HG03060 (cell line): ENCODE measurements around the gene HIPK2.

ENCODE experiments used
- ATAC-seq: cut with Tn5 transposase; IDR thresholded peaks from one replicate; pipeline ENCODE4 v1.9.1; 2021; ENCODE audit warnings: low read depth, moderate number of reproducible peaks; ENCODE audit not compliant: unreplicated experiment

The HIPK2 gene

DNA sequence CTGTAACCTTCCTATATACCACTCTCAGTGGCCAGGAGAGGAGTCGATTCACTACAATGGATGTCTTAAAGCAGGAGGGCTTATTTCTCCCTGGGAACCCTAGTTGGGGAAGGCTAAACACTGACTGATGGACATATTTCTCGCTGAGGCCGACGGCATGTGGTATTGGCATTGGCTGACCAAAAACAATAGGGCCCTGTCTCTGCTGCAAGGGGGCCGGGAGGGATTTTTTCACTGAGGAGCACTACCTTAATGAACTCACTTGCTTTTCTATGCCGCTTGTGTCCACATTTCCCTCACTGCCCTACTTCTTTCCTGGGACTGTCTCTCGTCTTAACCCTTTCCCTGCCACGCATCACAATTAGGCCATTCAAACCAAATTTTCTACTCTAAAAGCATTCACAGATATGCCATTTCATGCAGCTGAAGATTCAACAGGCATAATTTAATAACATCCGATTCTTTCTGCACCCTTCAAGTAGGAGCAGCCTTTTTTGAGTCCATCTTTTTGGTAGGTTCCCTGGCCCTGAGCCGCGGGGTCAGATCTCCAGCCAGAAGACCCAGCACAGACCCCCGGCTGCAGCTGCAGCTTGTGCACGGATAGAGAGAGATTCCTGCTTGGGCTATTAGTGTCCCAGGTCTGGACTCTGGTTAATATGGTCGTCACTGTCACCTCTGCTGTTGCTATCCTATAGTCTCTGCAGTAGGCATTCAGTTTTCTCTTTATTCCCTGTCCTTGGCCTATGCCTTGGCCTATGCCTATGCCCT is 118.7 kb downstream of the HIPK2 start:
- no peak for ATAC-seq

DNA sequence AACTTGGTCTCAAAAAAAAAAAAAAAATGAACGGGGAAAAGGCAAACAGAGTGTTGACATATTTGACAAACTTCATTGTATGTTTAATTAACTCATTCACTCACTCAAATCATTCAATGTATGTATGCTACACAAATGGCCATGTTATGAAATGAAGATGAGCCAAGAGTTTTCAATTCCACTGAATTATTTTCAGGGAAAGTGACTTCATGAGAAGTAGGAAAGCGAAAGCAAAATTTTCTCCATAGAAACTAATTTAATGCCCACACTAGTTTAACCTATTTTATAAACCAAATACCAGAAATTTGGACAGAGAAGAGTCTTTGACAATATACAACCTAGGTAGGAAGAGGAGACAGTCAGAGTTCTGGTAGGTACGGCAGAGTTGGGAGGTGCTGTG is 119.5 kb downstream of the HIPK2 start:
- ATAC-seq, result no peak

- no peak for ATAC-seq
Measured at GRCh38 chr7:139657725-139658124, 120.1 kb downstream of the HIPK2 start.

GRCh38 chr7:139656387-139656786 is 121.4 kb downstream of the HIPK2 start:
- no peak for ATAC-seq

DNA sequence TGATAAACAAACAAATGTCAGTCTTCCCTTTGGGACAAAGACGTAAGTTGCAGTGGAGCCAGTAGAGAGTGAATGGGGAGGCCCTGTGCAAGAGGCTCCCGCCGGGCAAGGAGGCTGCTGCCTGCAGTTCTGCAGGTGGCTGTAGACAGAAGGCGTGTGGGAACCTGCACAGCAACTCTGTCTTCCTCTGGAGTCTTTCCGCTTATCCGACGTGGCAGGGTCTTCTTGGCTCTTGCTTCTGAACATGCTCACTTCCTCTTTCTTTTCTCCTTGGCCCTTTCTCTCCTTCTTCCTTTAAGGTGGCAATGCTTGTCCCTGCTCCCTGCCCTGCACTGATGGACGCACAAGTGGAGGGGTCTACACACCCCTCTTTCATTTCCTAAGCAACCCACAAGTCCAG is 122.5 kb downstream of the HIPK2 start:
- ATAC-seq, result no peak

GRCh38 chr7:139654276-139655181 is 123.3 kb downstream of the HIPK2 start:
- ATAC-seq, result no peak

DNA sequence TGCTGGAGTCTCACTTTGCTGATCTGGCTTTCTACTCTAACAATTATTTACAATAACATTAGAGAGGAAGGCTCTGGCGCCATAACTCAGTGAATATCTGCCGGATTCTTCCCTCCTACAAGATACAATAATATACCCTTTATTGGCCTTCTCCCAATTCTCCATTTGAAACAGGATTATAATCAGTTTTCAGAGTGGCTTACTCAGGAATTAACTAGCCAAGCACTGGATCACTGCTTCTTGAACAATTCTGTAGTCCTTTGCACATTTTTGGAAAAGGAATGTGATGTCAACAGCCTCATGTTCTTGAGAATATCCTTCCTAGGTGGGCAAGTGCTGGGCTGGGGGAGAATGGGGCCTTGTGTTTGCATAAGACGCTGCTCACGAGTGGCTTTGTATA is 125.9 kb downstream of the HIPK2 start:
- no peak for ATAC-seq

- ATAC-seq, result no peak
Measured at GRCh38 chr7:139651308-139651707, 126.5 kb downstream of the HIPK2 start.

GRCh38 chr7:139650429-139651100 is 127.2 kb downstream of the HIPK2 start:
- ATAC-seq, result no peak

DNA sequence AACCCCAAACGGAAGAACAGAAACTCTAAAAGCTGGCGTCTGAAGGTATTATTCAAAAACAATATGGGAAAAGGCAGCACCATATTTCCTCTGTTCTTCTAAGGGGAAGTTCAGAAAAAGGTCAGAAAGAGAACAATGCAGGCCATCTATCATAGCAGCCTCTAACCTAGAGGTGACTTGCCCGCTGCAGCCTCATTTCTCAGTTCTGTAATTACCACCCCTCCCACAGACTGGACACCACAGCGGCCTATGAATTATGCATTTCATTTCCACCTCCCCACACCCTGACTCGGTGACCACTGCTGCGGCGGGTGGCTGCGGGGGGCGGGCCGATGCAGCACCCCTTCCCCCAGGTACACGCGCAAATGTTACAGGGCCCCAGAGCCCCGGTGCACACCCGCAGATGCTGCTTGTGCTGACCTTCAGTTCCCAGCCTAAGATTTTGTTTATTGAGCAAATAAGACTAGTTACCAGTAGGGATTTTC is 128.8 kb downstream of the HIPK2 start:
- peak; percentile 94 for ATAC-seq

- ATAC-seq, result no peak
Measured at GRCh38 chr7:139648391-139648861, 129.4 kb downstream of the HIPK2 start.

- ATAC-seq, result no peak
Measured at GRCh38 chr7:139647814-139648390, 129.9 kb downstream of the HIPK2 start.

DNA sequence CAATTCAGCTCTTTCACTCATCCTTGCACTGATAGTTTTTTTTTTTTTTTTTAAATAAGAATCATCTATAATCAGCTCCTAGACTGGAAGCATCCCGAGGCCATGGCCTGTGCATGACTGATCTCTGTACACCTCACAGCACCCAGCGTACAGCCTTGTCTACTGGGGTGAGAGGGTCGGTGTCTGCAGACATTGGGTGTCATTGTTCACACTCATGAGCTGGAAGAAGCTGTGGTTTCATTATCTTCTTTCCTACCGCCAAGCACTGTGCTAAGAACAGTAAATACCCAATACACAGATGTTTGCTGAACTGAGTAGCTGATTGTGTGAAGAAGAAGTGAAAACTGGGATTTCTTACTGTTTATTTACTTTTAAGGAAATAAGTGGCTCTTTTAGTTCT is 130.7 kb downstream of the HIPK2 start:
- no peak for ATAC-seq

GRCh38 chr7:139646566-139646965 is 131.2 kb downstream of the HIPK2 start:
- ATAC-seq, result no peak

DNA sequence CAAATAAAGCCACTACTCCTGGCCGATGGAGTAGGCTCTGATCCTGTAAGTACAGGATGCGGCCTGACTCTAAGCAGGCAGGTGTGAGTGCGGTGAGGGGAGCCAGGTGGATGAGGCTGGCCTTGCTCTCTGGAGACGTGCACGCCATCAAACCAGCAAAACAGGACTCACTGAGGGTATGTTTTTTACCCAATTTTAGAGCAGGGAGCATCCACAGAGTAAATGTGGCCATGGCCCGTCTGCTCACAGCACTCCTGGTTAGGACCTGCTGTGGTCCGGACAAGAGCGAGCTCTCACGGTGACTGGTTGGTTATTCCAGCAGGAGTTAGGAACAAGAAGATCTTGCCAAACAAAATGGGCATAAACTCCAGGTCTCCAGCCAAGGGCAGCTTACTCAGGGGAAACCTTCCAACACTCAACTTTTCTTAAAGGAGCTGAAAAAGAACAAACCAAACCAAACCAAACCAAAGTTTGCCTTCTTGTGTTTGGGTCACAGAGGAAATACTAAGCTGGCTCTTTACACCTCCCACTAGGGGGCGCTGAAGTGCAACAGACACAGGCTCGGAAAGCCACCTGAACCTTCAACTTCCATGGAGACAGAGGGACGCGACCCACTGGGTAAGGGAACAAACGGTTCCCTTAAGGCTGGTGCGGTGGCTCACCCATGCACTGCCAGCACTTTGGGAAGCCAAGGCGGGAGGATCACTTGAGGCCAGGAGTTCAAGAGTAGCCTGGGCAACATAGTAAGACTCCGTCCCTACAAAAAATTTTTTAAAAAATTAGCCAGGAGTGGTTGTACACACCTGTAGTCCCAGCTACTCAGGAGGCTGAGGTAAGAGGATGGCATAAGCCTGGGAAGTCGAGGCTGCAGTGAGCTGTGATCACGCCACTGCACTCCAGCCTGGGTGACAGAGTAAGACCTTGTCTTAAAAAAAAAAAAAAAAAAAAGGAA is 131.9 kb downstream of the HIPK2 start:
- ATAC-seq, result no peak

GRCh38 chr7:139643951-139644585 is 133.7 kb downstream of the HIPK2 start:
- ATAC-seq, result no peak

- no peak for ATAC-seq
Measured at GRCh38 chr7:139642283-139642682, 135.5 kb downstream of the HIPK2 start.

DNA sequence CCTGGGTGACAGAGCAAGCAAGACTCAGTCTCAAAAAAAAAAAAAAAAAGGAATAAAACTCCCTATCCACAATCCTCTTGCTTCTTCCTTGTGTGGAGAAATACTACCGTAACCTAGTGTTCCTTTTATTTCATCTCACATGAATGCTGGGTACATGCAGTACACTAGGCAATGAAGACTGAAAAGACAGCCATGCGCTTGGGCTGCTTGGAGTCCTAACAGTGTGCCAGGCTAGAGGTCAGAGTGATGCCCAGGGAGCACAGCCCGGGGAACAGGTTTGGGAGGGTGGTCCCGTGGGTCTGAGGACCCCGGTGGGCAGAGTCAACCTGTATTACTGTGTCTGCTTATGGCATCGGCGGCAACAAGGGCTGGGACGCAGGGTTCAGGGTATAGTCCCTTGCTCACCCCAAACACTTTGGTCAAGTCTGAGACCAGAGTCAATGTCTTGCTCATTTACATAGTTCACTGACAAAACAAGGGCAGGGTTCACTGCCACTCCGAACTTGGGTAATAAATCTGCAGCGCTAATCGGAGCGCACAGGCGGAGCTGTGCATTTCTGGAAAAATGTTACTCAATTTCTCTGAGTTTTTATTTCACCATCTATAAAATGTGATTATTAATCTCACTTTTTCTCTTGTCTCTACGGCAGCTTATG is 136.3 kb downstream of the HIPK2 start:
- no peak for ATAC-seq
